Liver (tissue), 9 donors: ENCODE measurements around the gene NKD2. TPM values are rescaled to one million over a fixed set of nuclear protein-coding genes. Genes with fewer than 3 reads are reported as not detected.

Experiments used
- DNase-seq: peaks from one replicate; pipeline ENCODE4 v3.0.0-alpha.2; 2017; ENCODE audit warnings: low spot score
- H3K27ac ChIP-seq, 2 donors: one replicate each; pipeline ENCODE4 v1.7.0; 2013; ENCODE audit warnings: inconsistent platforms in 2 of 2, low read length in 2 of 2, control low read depth in 1 of 2, low read depth in 1 of 2, mild to moderate bottlenecking in 1 of 2
- H3K27me3 ChIP-seq, 4 donors: one replicate each; pipeline versions ENCODE4 v1.6.1 to v1.7.0; 2013; ENCODE audit warnings: low read length in 3 of 4, inconsistent platforms in 1 of 4, mild to moderate bottlenecking in 1 of 4, moderate library complexity in 1 of 4; ENCODE audit not compliant: control insufficient read depth in 4 of 4, insufficient read depth in 4 of 4
- H3K36me3 ChIP-seq, 4 donors: one replicate each; pipeline versions ENCODE4 v1.6.1 to v1.7.0; 2013; ENCODE audit warnings: low read length in 3 of 4, mild to moderate bottlenecking in 3 of 4, low read depth in 1 of 4, moderate library complexity in 1 of 4; ENCODE audit not compliant: control insufficient read depth in 4 of 4, insufficient read depth in 3 of 4
- H3K4me1 ChIP-seq, 4 donors: one replicate each; pipeline versions ENCODE4 v1.6.1 to v1.7.0; 2013; ENCODE audit warnings: low read length in 3 of 4, mild to moderate bottlenecking in 3 of 4, moderate library complexity in 1 of 4; ENCODE audit not compliant: control insufficient read depth in 4 of 4, insufficient read depth in 4 of 4
- H3K4me3 ChIP-seq, 3 donors: one replicate each; pipeline versions ENCODE4 v1.6.1 to v1.7.0; 2013; ENCODE audit warnings: low read length in 3 of 3, control low read depth in 1 of 3, low read depth in 1 of 3, mild to moderate bottlenecking in 1 of 3
- H3K9ac ChIP-seq, 2 donors: one replicate each; pipeline ENCODE4 v1.7.0; 2013; ENCODE audit warnings: low read length in 2 of 2, mild to moderate bottlenecking in 2 of 2, moderate library complexity in 2 of 2, control low read depth in 1 of 2, low read depth in 1 of 2
- H3K9me3 ChIP-seq, 4 donors: one replicate each; pipeline versions ENCODE4 v1.6.1 to v1.7.0; 2013; ENCODE audit warnings: low read length in 3 of 4; ENCODE audit not compliant: control insufficient read depth in 4 of 4
- EGR1 ChIP-seq, 2 donors: IDR thresholded peaks; 2 replicates each; pipeline ENCODE4 v1.6.1; 2016 to 2018; ENCODE audit warnings: antibody characterized with exemption in 2 of 2, low read depth in 2 of 2
- FOXA1 ChIP-seq: IDR thresholded peaks from 2 replicates; pipeline ENCODE4 v1.6.1; 2016; ENCODE audit warnings: antibody characterized with exemption
- FOXA2 ChIP-seq: IDR thresholded peaks from 2 replicates; pipeline ENCODE4 v1.6.1; 2016; ENCODE audit warnings: antibody characterized with exemption
- GABPA ChIP-seq, 2 donors: IDR thresholded peaks in 1 of 2; conservative IDR thresholded peaks in 1 of 2; 2 replicates each; pipeline ENCODE4 v1.6.1; 2016; ENCODE audit warnings: antibody characterized with exemption in 2 of 2, mild to moderate bottlenecking in 1 of 2, moderate library complexity in 1 of 2
- HNF4A ChIP-seq, 2 donors: conservative IDR thresholded peaks; 2 replicates each; pipeline ENCODE4 v1.6.1; 2016; ENCODE audit warnings: antibody characterized with exemption in 2 of 2, mild to moderate bottlenecking in 2 of 2
- HNF4G ChIP-seq: IDR thresholded peaks from 2 replicates; pipeline ENCODE4 v1.6.1; 2016; ENCODE audit warnings: antibody characterized with exemption
- JUND ChIP-seq, 2 donors: IDR thresholded peaks; 2 replicates each; pipeline ENCODE4 v1.6.1; 2016; ENCODE audit warnings: antibody characterized with exemption in 2 of 2
- NR2F2 ChIP-seq: IDR thresholded peaks from 2 replicates; pipeline ENCODE4 v1.6.1; 2016; ENCODE audit warnings: antibody characterized with exemption
- RAD21 ChIP-seq, 2 donors: IDR thresholded peaks; 2 replicates each; pipeline ENCODE4 v1.6.1; 2016; ENCODE audit warnings: antibody characterized with exemption in 2 of 2, mild to moderate bottlenecking in 2 of 2
- RXRA ChIP-seq, 2 donors: IDR thresholded peaks; 2 replicates each; pipeline ENCODE4 v1.6.1; 2017 to 2018; ENCODE audit warnings: antibody characterized with exemption in 2 of 2, mild to moderate bottlenecking in 1 of 2
- SP1 ChIP-seq: IDR thresholded peaks from 2 replicates; pipeline ENCODE4 v1.6.1; 2018; ENCODE audit warnings: antibody characterized with exemption, mild to moderate bottlenecking
- TAF1 ChIP-seq: conservative IDR thresholded peaks from 2 replicates; pipeline ENCODE4 v1.6.1; 2016; ENCODE audit warnings: antibody characterized with exemption, mild to moderate bottlenecking
- YY1 ChIP-seq: IDR thresholded peaks from 2 replicates; pipeline ENCODE4 v1.6.1; 2016; ENCODE audit warnings: antibody characterized with exemption, mild to moderate bottlenecking
- WGBS: extraction: QIAGEN DNeasy Blood & Tissue Kit; methylation state at CpG from one replicate; pipeline ENCODE4 v1.1.7; 2013; 5-methylcytosine and 5-hydroxymethylcytosine counted together
- polyA plus RNA-seq, 2 donors: library from polyadenylated mRNA; stranded (reverse) in 1 of 2; unstranded in 1 of 2; fragments of 200-250 nt in 1 of 2; fragments of >200 nt in 1 of 2; fragmentation: Nextera tagmentation in 1 of 2; extraction: Ambion mirVana in 1 of 2; gene quantifications; one replicate each; pipeline versions ENCODE4 v1.2.1 to v1.2.3, GENCODE V29; 2013 to 2015
- total RNA-seq, 2 donors: library from RNA; depleted of rRNA; stranded (reverse); fragments of >200 nt; gene quantifications; one replicate each; pipeline ENCODE4 v1.2.3, GENCODE V29; 2014
- TF ChIP-seq, protein P1 (sequence below): IDR thresholded peaks from 2 replicates; pipeline ENCODE4 v1.6.1; 2016; ENCODE audit warnings: antibody characterized with exemption
- TF ChIP-seq, protein P2 (sequence below): IDR thresholded peaks from 2 replicates; pipeline ENCODE4 v1.6.1; 2016; ENCODE audit warnings: antibody characterized with exemption, mild to moderate bottlenecking
- TF ChIP-seq, protein P3 (sequence below): IDR thresholded peaks from 2 replicates; pipeline ENCODE4 v1.6.1; 2016; ENCODE audit warnings: antibody characterized with exemption
- TF ChIP-seq, protein P4 (sequence below): IDR thresholded peaks from 2 replicates; pipeline ENCODE4 v1.6.1; 2016; ENCODE audit warnings: antibody characterized with exemption
- donor health status: healthy.
- donor health status: healthy.
- donor health status: healthy.
- donor health status: healthy.
- donor health status: healthy.

NKD2 gene
- total and polyA plus RNA-seq, 4 donors: 0.09 to 1.3 (median 0.42) TPM

DNA sequence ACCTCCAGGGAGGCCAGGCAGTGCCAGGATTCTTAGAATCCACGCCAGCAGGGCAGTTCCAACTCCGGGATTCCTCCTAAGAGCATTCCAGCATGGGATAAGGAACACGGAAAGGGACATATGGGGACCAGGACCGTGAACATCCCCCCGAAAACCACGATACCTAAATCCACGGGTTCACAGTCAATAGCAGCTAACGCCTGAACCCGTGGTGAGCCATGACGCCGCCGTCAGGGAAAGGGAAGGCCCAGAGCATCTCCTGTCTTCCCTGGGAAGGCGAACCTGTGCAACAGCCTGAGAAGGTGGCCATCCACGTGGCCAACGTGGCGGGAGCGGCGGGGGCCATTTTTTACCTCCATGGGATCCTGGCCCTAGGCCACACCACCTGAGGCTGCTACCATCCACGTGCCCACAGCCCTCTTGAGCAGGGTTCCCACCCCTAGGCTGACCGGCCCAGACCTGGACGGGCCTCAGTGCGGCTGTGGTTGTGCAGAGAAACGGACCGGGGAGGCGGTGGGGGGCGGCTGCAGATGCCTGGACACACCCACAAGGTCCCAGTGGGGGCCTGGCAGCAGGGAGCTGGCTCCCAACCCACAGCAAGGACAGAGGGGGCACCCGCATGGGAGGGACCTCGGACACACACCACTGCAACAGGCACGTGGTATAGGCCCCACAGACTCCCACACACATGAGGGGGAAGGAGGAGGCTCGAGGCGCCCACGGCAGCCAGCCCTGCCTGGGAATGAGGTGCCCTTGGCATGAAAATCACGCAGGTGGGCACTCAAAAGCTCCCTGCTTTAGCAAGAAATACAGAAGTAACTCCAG is 60.5 kb downstream of the NKD2 start:
- Histone ChIP-seq H3K36me3 (peaks cover 15 to 63% (median 26%) of the 10 kb centered on the region in 4 donors), H3K4me1 (no peaks in the 10 kb centered on the region), H3K9ac (no peak overlapping the region), H3K4me3 (no peak overlapping the region), H3K27ac (no peak overlapping the region), H3K27me3 (no peaks in the 10 kb centered on the region), H3K9me3 (no peaks in the 10 kb centered on the region)
- DNase-seq: no peak
- TF ChIP-seq, protein P1, sequence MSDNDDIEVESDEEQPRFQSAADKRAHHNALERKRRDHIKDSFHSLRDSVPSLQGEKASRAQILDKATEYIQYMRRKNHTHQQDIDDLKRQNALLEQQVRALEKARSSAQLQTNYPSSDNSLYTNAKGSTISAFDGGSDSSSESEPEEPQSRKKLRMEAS: no peak
- no peak for TF ChIP-seq HNF4G
- no peak for TF ChIP-seq HNF4A (conservative IDR thresholded peaks at IDR 0.05)
- TF ChIP-seq RXRA (IDR thresholded peaks at IDR 0.05): no peak
- TF ChIP-seq FOXA2: no peak
- TF ChIP-seq, protein P2, sequence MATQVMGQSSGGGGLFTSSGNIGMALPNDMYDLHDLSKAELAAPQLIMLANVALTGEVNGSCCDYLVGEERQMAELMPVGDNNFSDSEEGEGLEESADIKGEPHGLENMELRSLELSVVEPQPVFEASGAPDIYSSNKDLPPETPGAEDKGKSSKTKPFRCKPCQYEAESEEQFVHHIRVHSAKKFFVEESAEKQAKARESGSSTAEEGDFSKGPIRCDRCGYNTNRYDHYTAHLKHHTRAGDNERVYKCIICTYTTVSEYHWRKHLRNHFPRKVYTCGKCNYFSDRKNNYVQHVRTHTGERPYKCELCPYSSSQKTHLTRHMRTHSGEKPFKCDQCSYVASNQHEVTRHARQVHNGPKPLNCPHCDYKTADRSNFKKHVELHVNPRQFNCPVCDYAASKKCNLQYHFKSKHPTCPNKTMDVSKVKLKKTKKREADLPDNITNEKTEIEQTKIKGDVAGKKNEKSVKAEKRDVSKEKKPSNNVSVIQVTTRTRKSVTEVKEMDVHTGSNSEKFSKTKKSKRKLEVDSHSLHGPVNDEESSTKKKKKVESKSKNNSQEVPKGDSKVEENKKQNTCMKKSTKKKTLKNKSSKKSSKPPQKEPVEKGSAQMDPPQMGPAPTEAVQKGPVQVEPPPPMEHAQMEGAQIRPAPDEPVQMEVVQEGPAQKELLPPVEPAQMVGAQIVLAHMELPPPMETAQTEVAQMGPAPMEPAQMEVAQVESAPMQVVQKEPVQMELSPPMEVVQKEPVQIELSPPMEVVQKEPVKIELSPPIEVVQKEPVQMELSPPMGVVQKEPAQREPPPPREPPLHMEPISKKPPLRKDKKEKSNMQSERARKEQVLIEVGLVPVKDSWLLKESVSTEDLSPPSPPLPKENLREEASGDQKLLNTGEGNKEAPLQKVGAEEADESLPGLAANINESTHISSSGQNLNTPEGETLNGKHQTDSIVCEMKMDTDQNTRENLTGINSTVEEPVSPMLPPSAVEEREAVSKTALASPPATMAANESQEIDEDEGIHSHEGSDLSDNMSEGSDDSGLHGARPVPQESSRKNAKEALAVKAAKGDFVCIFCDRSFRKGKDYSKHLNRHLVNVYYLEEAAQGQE: no peak
- TF ChIP-seq EGR1 (IDR thresholded peaks at IDR 0.05; ENCODE audit: low read depth in 2 of 2): no peak
- TF ChIP-seq RAD21 (IDR thresholded peaks at IDR 0.05): no peak
- no peak for TF ChIP-seq NR2F2
- no peak for TF ChIP-seq GABPA (IDR thresholded peaks at IDR 0.05 in 1 of 2, conservative IDR thresholded peaks at IDR 0.05 in 1 of 2)
- TF ChIP-seq TAF1: no peak
- TF ChIP-seq, protein P3, sequence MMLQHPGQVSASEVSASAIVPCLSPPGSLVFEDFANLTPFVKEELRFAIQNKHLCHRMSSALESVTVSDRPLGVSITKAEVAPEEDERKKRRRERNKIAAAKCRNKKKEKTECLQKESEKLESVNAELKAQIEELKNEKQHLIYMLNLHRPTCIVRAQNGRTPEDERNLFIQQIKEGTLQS: no peak
- TF ChIP-seq, protein P4, sequence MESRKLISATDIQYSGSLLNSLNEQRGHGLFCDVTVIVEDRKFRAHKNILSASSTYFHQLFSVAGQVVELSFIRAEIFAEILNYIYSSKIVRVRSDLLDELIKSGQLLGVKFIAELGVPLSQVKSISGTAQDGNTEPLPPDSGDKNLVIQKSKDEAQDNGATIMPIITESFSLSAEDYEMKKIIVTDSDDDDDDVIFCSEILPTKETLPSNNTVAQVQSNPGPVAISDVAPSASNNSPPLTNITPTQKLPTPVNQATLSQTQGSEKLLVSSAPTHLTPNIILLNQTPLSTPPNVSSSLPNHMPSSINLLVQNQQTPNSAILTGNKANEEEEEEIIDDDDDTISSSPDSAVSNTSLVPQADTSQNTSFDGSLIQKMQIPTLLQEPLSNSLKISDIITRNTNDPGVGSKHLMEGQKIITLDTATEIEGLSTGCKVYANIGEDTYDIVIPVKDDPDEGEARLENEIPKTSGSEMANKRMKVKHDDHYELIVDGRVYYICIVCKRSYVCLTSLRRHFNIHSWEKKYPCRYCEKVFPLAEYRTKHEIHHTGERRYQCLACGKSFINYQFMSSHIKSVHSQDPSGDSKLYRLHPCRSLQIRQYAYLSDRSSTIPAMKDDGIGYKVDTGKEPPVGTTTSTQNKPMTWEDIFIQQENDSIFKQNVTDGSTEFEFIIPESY: no peak
- no peak for TF ChIP-seq SP1
- no peak for TF ChIP-seq JUND (IDR thresholded peaks at IDR 0.05)
- no peak for TF ChIP-seq YY1
- 94% methylated on average over 33 of the region's 33 CpGs for WGBS

DNA sequence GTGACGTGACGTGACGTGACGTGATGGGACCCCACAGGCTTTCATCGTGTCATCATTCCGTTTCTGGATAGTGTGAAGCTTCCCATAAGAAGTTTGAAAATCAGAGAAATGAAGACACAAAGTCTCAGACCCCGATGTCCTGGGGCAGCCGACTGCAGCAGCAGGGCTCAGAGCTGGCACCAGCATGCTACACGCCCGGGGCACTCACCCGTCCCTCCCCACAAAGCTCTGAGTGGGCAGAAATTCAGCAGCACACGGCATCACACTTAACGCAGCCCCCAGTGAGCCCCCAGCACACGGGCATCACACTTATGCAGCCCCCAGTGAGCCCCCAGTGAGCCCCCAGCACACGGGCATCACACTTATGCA is 61.1 kb downstream of the NKD2 start:
- TF ChIP-seq EGR1 (IDR thresholded peaks at IDR 0.05; ENCODE audit: low read depth in 2 of 2) (no peak), FOXA1 (no peak), RXRA (IDR thresholded peaks at IDR 0.05) (no peak)
- TF ChIP-seq, protein P2: no peak
- no peak for DNase-seq

More for the DNA sequence above, 61.1 kb downstream of the NKD2 start:
- WGBS: 89% methylated on average over 14 of the region's 15 CpGs
- Histone ChIP-seq H3K27me3 (no peaks in the 10 kb centered on the region), H3K4me1 (no peaks in the 10 kb centered on the region), H3K9ac (no peak overlapping the region), H3K36me3 (peaks cover 15 to 62% (median 28%) of the 10 kb centered on the region in 4 donors), H3K4me3 (no peak overlapping the region), H3K27ac (no peak overlapping the region), H3K9me3 (no peaks in the 10 kb centered on the region)
